GM21381 (cell line): ENCODE results near the gene THTPA.

Experiments
- ATAC-seq: cut with Tn5 transposase; IDR thresholded peaks from one replicate; pipeline ENCODE4 v1.9.1; 2021; ENCODE audit warnings: mild to moderate bottlenecking, moderate library complexity; ENCODE audit not compliant: unreplicated experiment

THTPA gene

GRCh38 chr14:23550812-23551265 is 5.2 kb upstream of the THTPA start:
- ATAC-seq = no peak

- ATAC-seq = peak; percentile 48
These were observed 4.6 kb upstream of the THTPA start, which contains the start of gene ZFHX2 for GRCh38 chr14:23551266-23552028. ZFHX2 (minus strand) TSS chr14:23551765; CDS start chr14:23535325, 16,440 bp downstream.

GRCh38 chr14:23555533-23555881 is 564 bp upstream of the THTPA start:
- no peak for ATAC-seq

- ATAC-seq = no peak
These were observed 799 bp downstream of the THTPA start for GRCh38 chr14:23556700-23557440.

GRCh38 chr14:23557521-23557920 is 1.4 kb downstream of the THTPA start:
- ATAC-seq = no peak

- no peak for ATAC-seq
These were observed 1.9 kb downstream of the THTPA start for GRCh38 chr14:23557946-23558345.

- ATAC-seq = no peak
These were observed 2.4 kb downstream of the THTPA start for GRCh38 chr14:23558346-23559009.

GRCh38 chr14:23559010-23559925 is 3.2 kb downstream of the THTPA start:
- ATAC-seq = no peak

- no peak for ATAC-seq
These were observed 4.0 kb downstream of the THTPA start for GRCh38 chr14:23559926-23560520.

GRCh38 chr14:23561259-23561658 is 5.2 kb downstream of the THTPA start:
- no peak for ATAC-seq

- ATAC-seq = no peak
These were observed 6.1 kb downstream of the THTPA start for GRCh38 chr14:23561873-23562821.

GRCh38 chr14:23562822-23563472 is 6.9 kb downstream of the THTPA start:
- ATAC-seq = no peak

- ATAC-seq = no peak
These were observed 7.6 kb downstream of the THTPA start for GRCh38 chr14:23563473-23564180.

- no peak for ATAC-seq
These were observed 8.2 kb downstream of the THTPA start for GRCh38 chr14:23564181-23564812.

GRCh38 chr14:23564876-23565275 is 8.8 kb downstream of the THTPA start:
- no peak for ATAC-seq

- no peak for ATAC-seq
These were observed 9.6 kb downstream of the THTPA start for GRCh38 chr14:23565626-23566025.

- ATAC-seq = no peak
These were observed 10.2 kb downstream of the THTPA start for GRCh38 chr14:23566112-23566777.
